K562 (cell line): ENCODE measurements around the gene ADARB2.

Experiments used
- AFF4 ChIP-seq: sonication (generic); formaldehyde crosslinking; IDR thresholded peaks from 2 replicates; pipeline ENCODE4 v1.8.0; 2023; ENCODE audit warnings: mild to moderate bottlenecking, missing genetic modification reagents
- CBX5 ChIP-seq: IDR thresholded peaks from 2 replicates; pipeline ENCODE4 v1.6.1; 2014; ENCODE audit warnings: low read depth, borderline replicate concordance
- CEBPB ChIP-seq: fragments of 450-650 bp; IDR thresholded peaks from 2 replicates; pipeline ENCODE4 v1.6.1; 2016; ENCODE audit warnings: missing genetic modification characterization, missing compliant biosample characterization
- CTCF ChIP-seq, 3 experiments: IDR thresholded peaks in 2 of 3; conservative IDR thresholded peaks in 1 of 3; 2 replicates each; pipeline ENCODE4 v1.5.1; 2011 to 2012; ENCODE audit warnings: low read length in 3 of 3, mild to moderate bottlenecking in 3 of 3, control low read depth in 2 of 3, improper control_type of control experiment in 1 of 3, inconsistent platforms in 1 of 3, low read depth in 1 of 3, mixed read lengths in 1 of 3, moderate library complexity in 1 of 3; ENCODE audit not compliant: insufficient read depth in 2 of 3
- KLF13 ChIP-seq: fragments of 450-650 bp; IDR thresholded peaks from 2 replicates; pipeline ENCODE4 v1.6.1; 2016; ENCODE audit warnings: missing genetic modification characterization, low read depth, mild to moderate bottlenecking, missing compliant biosample characterization, moderate library complexity, borderline replicate concordance
- KLF16 ChIP-seq: IDR thresholded peaks from 2 replicates; pipeline ENCODE4 v1.6.1; 2016; ENCODE audit warnings: antibody characterized with exemption
- MAX ChIP-seq: sonication (generic); formaldehyde crosslinking; IDR thresholded peaks from 2 replicates; pipeline ENCODE4 v1.9.0; 2022; ENCODE audit warnings: mild to moderate bottlenecking, missing genetic modification reagents
- PML ChIP-seq: IDR thresholded peaks from 2 replicates; pipeline ENCODE4 v1.6.1; 2012; ENCODE audit warnings: low read length, inconsistent platforms
- POLR2A ChIP-seq: fragments of 450-650 bp; conservative IDR thresholded peaks from 2 replicates; pipeline ENCODE4 v1.6.1; 2016
- PREB ChIP-seq: sonication (generic); formaldehyde crosslinking; IDR thresholded peaks from 2 replicates; pipeline ENCODE4 v1.8.1; 2023; ENCODE audit warnings: mild to moderate bottlenecking, missing genetic modification reagents
- PTBP1 ChIP-seq: fragments of 200-400 bp; formaldehyde crosslinking; IDR thresholded peaks from 2 replicates; pipeline ENCODE4 v1.6.1; 2017; ENCODE audit warnings: low read depth, low read length
- RFX5 ChIP-seq: IDR thresholded peaks from 2 replicates; pipeline ENCODE4 v1.6.1; 2011; ENCODE audit warnings: low read depth, mild to moderate bottlenecking, improper control_type of control experiment, low read length
- ZBTB33 ChIP-seq: sonication (generic); formaldehyde crosslinking; IDR thresholded peaks from 2 replicates; pipeline ENCODE4 v1.8.1; 2023; ENCODE audit warnings: mild to moderate bottlenecking, missing genetic modification reagents
- ZNF324 ChIP-seq: fragments of 250-450 bp; sonication (Bioruptor Pico); IDR thresholded peaks from 2 replicates; pipeline ENCODE4 v1.4.0; 2020; ENCODE audit warnings: mild to moderate bottlenecking

GRCh38 chr10:1560535-1561192 is 176.7 kb downstream of the ADARB2 start:
- no peak for TF ChIP-seq ZBTB33 (CRISPR knock-in tag)
- no peak for TF ChIP-seq PREB (CRISPR knock-in tag)
- no peak for TF ChIP-seq AFF4 (CRISPR knock-in tag)
- TF ChIP-seq CBX5, result no peak
- no peak for TF ChIP-seq PML
- TF ChIP-seq CTCF (IDR thresholded peaks at IDR 0.05 in 2 of 3, conservative IDR thresholded peaks at IDR 0.05 in 1 of 3; ENCODE audit: insufficient read depth in 2 of 3, low read depth in 1 of 3, low read length in 3 of 3), result no peak
- TF ChIP-seq PTBP1, result no peak
- no peak for TF ChIP-seq CEBPB (tag)
- no peak for TF ChIP-seq KLF13 (tag)
- TF ChIP-seq POLR2A, result no peak
- TF ChIP-seq ZNF324, result no peak
- no peak for TF ChIP-seq RFX5
- TF ChIP-seq MAX (CRISPR knock-in tag), result no peak
- no peak for TF ChIP-seq KLF16
